GM18873 (cell line): ENCODE data around the gene SIK3.
"Not testable (repeated sequence)": the region's sequence is repeated elsewhere in the genome, so short reads cannot be mapped to it uniquely, and the experiment has no call there.

ENCODE experiments used
- ATAC-seq: cut with Tn5 transposase; IDR thresholded peaks from one replicate; pipeline ENCODE4 v1.9.1; 2021; ENCODE audit warnings: mild to moderate bottlenecking, moderate library complexity, moderate number of reproducible peaks; ENCODE audit not compliant: unreplicated experiment, low FRiP score

Gene SIK3

DNA sequence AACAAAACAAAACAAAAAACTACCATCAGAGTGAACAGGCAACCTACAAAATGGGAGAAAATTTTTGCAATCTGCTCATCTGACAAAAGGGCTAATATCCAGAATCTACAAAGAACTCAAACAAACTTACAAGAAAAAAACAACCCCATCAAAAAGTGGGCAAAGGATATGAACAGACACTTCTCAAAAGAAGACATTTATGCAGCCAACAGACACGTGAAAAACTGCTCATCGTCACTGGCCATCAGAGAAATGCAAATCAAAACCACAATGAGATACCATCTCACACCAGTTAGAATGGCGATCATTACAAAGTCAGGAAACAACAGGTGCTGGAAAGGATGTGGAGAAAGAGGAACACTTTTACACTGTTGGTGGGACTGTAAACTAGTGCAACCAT lies 14.3 kb upstream of the SIK3 start:
- ATAC-seq = not testable (repeated sequence)

DNA sequence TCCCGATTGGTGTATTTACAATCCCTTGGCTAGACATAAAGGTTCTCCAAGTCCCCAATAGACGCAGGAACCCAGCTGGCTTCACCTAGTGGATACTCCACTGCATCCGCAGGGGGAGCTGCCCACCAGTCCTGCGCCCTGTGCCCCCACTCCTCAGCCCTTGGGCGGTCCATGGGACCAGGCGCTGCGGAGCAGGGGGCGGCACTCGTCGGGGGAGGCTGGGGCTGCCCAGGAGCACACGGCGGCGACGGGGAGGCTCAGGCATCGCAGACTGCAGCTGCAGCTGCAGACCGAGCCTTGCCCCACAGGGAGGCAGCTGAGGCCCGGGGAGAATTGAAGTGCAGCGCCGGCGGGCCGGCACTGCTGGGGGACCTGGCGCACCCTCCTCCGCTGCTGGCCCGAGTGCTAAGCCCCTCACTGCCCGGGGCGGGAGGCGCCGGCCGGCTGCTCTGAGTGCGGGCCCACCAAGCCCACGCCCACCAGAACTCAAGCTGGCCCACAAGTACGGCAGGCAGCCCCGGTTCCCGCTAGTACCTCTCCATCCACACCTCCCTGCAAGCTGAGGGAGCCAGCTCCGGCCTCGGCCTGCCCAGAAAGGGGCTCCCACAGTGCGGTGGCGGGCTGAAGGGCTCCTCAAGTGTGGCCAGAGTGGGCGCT lies 12.2 kb upstream of the SIK3 start:
- no peak for ATAC-seq

DNA sequence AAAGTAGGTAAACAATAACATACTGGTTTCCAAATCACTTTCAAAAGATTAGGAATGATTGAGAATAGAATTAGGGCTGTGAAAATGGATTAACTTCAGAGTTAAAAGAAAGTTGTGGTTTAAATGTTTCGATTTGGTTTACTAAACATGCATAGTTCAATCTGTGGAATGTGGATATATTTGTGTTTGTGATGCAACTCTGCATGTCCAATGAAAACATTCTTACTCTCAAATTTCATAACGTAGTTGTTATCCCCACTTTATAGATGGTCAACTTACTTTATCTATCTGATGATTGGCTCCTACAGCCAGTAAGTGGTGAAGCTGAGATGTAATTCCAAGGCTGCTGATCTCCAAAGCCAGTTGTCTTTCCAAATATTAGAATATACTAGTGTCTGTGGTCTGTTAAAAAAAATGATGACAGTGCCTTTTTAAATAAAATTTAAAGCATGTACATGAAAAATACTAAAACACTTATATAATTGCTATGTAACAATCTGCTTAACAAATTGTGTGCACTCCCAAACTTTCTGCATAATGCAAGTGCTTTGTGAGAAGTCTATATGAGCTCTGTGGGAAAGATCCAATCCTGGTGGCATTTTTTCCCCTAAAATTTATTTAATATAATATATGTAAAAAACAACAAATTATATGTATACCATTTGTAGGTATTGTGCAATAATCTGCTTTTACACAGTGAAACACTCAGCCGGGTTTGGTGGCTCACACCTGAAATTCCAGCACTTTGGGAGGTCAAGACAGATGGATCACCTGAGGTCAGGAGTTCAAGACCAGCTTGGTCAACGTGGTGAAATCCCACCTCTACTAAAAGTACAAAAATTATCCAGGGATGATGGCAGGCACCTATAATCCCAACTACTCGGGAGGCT lies 9.7 kb upstream of the SIK3 start:
- no peak for ATAC-seq

DNA sequence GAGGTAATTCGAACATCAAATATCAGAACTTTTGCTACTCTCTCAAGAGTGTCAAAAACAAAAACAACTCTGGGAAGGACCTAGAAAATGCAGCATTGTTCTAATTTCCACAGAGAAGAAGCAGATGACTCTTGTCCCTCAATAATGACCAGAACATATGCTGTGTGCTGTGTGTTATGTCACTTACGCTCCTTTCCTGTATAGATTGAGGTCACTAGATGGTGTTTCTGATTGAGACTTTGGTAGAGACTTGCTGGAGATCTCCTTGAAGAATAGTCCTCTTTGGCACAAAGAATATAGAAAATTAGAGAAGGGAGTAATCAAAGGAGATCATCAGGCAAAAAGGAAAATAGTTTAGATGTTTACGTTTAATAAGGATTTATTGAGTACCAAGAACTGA lies 2.3 kb upstream of the SIK3 start:
- ATAC-seq = no peak

DNA sequence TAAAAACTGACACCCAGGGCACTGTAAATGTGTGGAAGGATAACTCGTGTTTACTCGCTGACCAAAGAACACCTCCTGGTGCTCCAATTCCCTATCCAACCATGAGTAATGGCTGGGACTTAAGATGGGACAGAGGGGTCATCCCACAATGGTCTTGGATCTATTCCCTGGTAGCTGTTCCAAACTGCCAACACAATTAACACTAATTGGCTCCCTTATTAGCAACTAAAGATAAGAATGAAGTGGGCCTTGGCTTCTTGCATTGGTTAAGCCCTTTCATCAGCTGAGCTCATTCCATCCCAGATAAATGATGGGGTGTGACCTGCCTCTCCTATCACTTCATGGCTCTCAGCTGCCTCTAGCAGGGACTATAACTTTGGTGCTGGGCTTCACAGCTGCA lies 1.5 kb upstream of the SIK3 start:
- ATAC-seq = no peak

DNA sequence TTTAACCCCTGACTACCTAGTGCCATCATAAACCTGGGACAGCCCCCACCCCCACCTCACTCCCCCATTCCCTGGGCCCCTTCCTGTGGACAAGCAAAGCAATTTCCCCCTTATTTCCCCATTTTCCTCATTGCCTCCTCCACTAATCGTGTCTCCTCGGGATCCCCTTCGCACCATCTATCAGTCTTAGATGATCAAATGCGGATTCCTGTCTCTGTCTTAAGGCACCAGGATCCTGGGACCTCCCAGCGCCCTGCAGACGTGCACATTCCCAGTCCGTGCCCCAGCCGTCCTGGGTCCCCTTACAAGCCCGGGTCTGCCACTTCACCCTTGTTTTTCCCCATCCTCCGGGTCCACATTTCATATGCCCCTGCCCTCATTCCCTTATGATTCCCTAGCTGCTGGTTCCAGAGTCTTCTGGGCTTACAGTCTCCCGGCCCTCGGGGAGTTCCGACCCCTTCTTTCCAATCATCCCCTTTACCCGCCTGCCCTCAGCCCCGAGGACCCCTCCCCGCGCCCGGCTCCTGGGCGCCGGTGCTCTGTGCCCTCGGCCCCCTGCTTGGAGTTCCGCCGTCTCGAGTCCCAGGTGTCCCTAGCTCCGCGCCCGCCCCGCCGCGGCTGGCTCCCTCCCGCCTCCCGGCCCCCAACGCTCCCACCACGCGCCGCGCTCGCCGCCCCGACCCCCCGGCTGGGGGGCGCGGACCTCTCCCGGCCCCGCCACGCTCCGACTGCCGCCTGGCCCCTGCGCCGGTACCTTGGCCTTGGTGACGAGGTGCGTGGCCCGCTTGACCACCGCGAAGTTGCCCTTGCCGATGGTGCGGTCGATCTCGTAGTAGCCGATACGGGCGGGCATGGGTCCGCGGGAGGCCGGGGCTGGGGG lies 599 bp downstream of the SIK3 start:
- peak; percentile 8 for ATAC-seq

DNA sequence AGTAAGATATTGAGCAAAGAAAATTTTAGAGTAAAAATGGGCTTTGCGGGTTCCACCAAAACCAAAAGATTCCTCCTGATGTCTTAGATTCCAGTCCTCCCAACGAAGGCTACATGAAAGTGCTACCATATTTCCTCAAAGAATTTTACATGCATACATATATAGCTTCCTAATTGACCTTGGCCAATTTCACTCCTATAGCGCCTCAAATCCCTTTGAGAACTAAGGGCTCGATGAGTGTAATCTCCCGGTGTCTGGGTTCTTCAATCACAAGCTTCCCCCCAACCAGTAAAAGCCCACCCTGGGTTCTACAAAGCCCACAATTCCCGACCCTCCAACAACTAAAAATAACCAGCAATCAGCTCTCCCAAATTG lies 1.2 kb downstream of the SIK3 start:
- no peak for ATAC-seq

DNA sequence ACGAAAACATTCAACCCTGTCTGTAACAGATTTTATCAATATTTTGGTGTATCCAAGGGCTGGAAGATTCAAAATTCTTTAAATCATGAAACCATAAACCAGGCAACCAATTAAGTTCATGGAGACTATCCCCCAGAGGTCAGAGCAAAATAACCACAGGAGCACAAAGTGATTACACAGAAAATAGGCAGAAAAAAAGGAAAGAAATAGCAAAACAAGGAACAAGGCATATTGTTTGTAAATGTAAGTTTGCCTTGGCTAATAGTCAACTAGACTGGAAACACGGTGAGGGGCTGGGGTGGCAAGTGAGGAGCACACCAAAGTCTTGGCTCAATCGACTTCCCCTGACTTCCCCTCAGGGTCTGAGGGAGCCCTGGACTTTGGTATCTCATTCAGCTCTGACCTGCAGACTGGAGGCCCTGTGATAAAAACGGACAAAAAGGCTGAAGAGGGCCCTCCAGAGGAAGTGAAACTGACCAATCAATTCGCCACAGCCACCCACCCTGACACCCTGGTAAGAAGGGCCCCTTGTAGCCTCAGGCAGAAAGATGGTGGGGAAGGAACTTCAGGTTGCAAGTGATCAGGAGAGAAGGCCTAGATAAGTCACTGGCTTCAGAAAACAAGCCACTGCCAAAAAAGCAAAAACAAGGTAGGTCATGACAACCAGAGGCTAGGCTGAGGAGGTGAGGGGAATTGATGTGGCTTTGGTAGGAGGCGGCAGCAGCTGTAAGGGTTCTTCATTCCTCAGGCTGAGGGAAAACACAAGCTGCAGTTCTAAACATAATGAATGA lies 1.8 kb downstream of the SIK3 start:
- ATAC-seq = no peak

DNA sequence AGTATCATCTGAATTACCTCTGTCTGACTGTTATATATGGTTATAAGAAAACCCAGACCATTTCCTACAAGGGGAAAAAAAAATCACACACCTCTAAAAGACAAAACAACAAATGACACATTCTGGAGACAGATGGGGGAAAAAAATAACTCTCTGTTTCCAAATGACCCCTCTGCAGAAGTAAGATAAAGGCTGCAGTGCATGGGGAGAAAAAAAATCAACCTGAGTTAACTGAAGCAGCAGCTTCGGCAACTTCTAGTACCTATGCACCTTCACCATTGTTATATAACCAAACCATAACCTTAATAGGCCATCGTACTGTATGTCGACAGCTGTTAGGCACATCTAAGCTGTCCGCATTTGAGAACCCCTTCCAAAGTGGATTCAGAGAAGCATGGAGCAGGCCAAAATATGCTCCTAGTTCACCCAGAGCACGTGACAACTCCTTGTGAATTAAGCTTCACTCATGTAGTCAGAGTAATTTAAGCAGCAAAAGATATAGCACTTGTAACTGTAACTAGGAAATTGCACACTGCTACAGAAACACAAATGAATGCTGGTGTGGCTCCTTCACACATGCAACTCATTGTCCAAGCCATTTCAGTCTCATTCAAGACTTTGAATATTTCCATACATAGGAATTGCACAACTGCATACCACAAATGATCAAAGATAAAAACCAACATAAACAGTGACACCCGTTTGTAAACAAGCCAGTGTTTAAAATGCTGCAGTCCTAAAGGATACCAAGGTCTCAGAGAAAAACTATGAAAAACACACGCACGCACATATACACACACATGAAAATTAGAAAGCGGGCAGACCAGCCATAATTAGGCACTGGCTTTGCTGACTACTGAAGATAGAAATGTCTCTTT lies 2.7 kb downstream of the SIK3 start:
- no peak for ATAC-seq

DNA sequence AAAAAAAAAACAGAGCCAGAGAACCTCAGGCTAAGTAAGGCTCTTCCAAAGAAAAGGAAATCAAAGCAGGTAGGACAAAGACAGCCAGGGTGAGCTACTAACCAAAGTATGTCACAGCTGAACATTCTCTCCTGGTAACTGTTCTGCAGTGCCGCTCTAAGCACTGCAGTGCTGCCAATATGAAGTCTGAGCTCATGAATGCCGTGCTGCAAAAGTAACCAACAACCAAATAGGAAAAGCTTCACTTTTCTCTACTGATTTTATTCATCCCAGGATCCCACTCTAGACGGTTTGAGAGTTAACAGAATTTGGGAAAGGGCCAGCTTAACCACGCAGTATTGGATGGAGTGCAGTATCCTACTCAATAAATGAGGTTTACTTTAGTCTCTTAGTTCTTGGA lies 3.5 kb downstream of the SIK3 start:
- ATAC-seq = no peak

DNA sequence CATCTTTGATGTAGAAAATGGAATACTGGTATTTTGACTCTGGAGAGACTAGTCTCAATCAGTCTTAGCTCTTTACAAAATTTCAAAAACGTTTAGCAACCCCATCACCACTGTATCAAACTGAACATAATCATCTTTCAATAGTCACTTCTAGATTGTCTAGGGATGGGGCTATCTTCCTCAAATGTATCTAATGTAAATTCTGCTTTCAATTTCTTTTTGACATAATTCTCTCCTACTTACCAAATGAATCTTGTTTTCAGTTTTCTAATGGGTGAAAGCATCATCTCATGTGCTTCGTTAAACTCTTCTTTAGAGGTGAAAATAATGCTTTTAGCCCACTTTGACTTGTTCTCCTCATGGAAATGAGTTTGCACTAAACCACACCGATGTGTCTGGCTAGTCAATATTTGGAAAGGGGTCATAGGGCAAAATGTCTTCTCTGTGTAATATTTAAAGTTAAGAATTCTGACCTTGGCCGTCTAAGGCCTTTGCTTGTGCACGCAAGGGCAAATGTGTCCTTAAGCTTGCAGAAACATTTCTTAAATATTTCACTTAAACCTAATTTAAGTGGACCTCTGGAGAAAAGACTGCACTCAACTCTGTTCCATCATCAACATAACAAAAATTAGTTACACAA lies 5.2 kb downstream of the SIK3 start:
- peak; percentile 42 for ATAC-seq

DNA sequence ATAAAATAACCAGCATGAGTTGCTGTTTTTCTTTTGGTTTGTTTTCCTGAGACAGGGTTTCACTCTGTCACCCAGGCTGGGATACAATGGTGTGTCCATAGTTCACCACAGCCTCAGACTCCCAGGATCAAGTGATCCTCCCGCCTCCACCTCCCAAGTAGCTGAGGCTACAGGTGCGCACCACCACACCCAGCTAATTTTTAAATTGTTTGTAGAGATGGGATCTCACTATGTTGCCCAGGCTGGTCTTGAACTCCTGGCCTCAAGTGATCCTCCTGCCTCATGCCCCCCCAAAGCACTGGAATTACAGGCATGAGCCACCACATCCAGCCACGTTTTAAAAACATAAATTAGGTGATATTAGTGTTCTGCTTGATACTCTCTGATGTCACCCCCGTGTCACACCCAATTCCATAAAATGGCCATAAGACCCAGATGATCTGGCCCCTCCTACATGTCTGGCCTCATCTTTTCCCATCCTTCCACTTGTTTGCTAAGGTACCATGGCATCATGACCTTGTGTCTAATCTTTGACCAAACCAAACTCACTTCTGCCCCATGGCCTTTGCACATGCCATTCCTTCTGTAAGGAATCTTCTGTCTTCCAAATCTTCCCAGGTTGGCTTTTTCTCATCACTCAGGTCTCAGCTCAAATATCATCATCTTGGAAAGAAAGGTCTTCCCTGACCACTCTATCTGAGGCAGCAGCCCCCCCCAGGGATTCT lies 6.3 kb downstream of the SIK3 start:
- ATAC-seq = no peak

DNA sequence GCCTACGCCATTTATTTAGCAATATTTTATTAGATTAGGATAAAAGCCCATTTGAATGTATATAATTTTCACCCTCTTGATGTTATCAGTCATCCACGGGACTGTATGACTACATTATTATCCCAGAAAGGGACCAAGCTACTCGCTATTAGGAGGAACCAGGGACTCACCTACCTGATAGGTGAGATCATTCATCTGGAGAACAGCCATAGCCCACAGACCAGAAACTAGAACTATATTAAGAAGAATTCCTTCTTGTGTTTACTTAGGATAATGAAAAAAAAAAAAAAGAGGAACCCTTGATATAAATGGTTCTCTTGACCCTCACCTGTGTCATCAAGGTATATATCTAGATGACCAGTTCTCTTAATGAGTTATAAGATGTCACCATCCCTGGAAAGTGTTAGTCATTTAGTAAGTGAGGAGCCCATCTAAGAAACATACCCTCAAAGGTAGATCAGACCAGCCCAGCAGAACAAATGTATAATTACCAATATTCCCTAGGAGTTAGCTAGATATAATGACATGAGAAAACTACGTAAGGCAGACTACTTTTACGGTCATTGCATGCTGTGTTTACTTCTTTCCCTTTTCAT lies 8.0 kb downstream of the SIK3 start:
- no peak for ATAC-seq

DNA sequence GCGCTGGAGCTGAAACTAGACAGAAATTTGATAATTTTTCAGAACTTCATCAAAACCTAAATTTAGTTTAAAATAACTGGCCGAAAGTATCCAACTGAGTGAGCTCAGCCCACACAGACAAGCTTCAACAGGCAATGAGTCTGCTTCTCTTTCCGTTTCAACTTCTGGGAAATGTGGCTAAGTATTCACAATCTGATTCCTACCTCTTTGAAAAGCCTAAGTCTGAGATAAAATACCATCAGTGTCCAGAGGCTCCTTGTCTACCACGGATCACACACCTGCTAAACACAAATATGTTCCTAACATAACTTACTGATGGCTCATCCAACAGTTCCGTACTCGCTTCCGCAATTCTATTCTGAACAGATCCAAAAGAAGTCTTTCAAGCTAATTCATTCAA lies 8.5 kb downstream of the SIK3 start:
- no peak for ATAC-seq

DNA sequence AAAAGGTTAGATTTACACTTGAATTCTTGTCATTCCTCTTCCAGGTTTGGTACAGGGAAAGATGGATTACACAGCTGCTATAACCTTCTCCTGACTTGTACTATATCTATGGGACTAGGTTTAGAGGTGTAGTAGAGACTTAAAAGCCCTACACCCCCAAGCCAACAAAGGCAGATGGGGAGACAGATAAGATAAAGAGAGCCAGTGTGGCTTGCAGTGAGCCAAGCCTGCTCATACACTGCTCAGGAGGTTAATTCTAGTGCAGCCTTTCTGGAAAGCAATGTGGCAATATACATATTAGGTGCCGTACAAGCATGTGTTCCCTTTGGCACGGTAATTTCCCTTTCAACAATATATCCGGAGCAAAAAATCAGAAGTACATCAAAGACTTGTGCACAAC lies 10.8 kb downstream of the SIK3 start:
- no peak for ATAC-seq

DNA sequence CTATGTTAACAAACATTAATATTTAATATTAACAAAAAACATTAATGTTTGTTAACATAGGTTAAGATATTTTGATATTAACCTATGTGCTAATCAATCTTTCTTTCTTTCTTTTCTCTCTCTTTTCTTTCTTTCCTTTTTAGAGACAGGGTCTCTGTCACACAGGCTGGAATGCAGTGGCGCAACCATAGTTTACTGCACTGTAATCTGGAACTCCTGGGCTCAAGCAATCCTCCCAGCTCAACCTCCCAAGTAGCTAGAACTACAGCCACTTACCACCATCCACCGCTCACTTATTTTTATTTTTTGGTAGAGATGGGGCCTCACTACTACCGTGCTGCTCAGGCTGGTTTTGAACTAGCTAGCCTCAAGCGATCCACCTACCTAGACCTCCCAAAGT lies 13.2 kb downstream of the SIK3 start:
- no peak for ATAC-seq

DNA sequence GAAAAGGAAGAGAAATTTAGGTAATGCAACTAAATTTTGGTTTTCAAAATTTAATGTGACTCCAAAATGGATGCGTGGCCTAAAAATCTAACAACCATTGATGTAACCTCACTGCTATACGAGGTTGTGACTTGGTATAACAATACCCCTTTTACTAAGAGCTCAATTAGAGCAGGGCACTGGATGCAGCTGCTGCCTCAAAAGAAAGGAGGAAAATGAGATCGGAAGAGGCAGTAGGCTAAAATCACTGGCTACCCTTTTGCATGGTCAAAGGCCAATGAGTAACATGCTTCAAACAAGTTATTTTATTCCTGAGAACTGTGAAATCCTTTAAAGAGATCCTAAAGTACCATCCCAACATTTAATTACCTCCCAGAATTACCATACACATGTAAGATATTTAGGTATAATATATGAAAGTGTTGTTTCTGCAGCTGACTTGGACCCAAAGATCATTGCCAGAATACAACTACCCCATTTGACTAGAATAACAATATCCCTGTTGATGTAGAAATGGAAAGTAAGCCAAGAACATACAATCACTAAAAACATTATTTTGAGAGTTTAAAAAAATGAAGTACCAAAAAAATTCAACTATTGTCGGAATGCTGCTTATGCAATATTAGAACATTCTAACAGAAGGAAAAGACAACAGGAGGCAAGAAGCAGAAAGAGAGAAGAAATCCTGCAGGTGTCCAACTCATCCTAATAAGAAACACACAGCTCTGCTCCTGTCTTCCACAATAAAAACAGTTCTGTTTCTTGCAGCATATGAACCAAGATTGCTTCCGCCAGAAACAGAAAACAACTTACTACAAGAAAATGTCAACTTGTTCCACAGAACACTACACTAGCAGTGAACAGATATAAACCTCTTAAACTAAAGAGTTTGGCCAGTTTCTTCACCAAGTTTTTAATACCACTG lies 15.0 kb downstream of the SIK3 start:
- ATAC-seq = no peak
